ENCODE measurements around the gene NAALADL1. TPM values are rescaled to one million over a fixed set of nuclear protein-coding genes. Genes with fewer than 3 reads are reported as not detected.

NAALADL1 gene
- total and polyA plus RNA-seq, 9 of the 15 experiments (the other 6 are each of a cell fraction or from before 2014, with no cell fraction given) = 0.06 to 0.72 (median 0.22) TPM; not detected in 4

- TF ChIP-seq ZNF592 (IDR thresholded peaks at IDR 0.05) (peak; percentile 87), HES1 (IDR thresholded peaks at IDR 0.05; ENCODE audit: low read depth) (no peak), ZNF407 (IDR thresholded peaks at IDR 0.05; ENCODE audit: low read depth) (no peak), THRB (CRISPR knock-in tag; conservative IDR thresholded peaks at IDR 0.05) (0 out of 2 replicates have a peak, but pooled peaks have one; percentile 72), ZNF589 (CRISPR knock-in tag; IDR thresholded peaks at IDR 0.05; ENCODE audit: low read depth) (0 out of 2 replicates have a peak, but pooled peaks have one; percentile 57), ZBTB7A (IDR thresholded peaks at IDR 0.05; ENCODE audit: borderline replicate concordance, control insufficient read depth, low read depth, low read length) (peak; percentile 91), POLR2H (tag; IDR thresholded peaks at IDR 0.05; ENCODE audit: low read depth) (no peak), ZNF707 (CRISPR knock-in tag; conservative IDR thresholded peaks at IDR 0.05) (no peak), KAT2B (IDR thresholded peaks at IDR 0.05; ENCODE audit: low read depth, low read length) (no peak), PCBP1 (IDR thresholded peaks at IDR 0.05; ENCODE audit: low read depth, low read length, poor library complexity, severe bottlenecking) (no peak), HMG20A (CRISPR knock-in tag; conservative IDR thresholded peaks at IDR 0.05) (no peak), CCAR2 (IDR thresholded peaks at IDR 0.05; ENCODE audit: low read depth, low read length) (no peak)
Observed at GRCh38 chr11:64996710-64997380, 61.5 kb downstream of the NAALADL1 start, which contains the start of gene BATF2 (continued).

Data from K562 (cell line).